RPMI7951 (cell line): ENCODE data around the gene RFFL. TPM values are rescaled to one million over a fixed set of nuclear protein-coding genes. Genes with fewer than 3 reads are reported as not detected.
"Not testable (repeated sequence)": the region's sequence is repeated elsewhere in the genome, so short reads cannot be mapped to it uniquely, and the experiment has no call there.

Experiments
- DNase-seq: peaks from one replicate; pipeline ENCODE4 v3.0.0-alpha.2; 2012; ENCODE audit warnings: low read depth
- total RNA-seq: library from RNA; depleted of rRNA; stranded (reverse); fragments of >200 nt; shearing (Covaris generic); gene quantifications from 2 replicates; pipeline ENCODE4 v1.2.3, GENCODE V29; 2014

Gene RFFL
- total RNA-seq, 1 experiment from 2014 or later, result 21.5 TPM

DNA sequence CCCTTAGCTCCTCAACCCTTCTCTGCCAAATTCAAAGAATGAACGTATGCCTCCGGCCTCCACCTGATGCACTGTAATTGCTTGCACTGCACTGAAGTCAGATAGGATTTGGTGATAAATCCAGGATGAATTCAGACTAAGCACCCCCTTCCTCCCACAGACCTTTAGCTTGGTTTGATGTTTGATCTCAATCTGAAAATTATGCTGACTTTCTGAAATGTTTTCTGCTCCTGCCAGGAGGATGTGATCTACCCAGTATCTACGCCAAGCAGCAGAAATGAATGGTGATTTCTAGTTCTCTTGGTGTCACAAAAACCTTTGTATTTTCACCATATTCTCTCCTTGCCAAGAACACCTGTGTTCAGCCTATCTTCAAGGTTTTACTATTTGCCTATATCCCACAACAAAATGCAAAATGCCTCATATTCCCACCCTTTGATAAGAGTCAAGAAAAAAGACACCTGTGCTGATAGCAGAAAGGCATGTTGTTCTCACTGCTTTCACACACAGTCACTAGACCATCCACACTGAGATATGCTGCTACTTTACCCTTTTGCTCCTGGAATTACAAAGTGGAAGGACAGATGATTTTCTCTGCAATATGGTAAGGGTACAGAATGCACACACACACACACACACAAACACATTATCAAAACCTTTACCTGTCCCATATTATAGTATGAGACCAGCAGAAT is 14.7 kb downstream of the RFFL start:
- no peak for DNase-seq

DNA sequence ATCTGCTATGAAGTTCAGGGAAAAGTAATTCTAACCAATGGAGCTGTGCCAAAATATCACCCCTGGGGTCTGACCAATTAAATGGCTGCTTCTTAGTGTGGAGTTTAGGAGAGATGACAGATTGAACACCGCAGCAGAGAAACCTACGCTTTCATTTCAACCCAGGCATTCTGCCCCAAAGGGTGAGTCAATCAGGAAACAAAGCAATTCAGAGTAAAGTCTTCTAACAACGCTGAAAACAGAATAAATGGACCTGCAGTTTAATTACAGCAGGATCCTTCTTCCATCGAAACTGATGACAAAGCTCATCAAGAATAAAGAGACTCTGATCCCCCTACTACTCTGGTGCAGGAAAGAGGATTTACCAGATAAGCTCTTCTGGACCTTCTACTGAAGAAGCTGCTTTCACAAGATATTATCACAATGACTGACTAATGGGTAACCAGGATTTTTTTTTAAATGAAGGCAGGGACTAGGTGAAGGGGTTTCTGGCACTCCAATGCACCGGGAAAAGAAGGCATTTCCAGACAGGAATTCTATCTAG is 16.7 kb downstream of the RFFL start:
- DNase-seq, result peak; percentile 36

DNA sequence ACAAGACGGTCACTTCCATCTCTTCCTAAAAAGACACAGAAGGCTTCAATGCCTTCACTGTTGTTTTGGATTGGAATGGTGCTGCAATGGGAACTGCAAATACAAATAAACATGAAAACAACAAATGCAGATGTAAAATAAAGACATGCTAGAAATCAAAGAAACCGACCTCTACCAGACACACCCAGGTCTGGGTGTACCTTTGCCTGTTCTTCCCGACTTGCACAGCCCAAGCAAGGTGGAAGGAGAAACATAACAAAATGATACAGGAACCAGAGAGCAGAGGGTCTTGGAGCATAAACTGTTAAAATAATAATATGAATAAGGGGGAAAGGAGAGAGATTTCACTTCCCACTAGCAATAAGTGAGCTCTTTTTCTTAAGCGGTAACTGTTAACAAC is 17.3 kb downstream of the RFFL start:
- DNase-seq, result no peak

DNA sequence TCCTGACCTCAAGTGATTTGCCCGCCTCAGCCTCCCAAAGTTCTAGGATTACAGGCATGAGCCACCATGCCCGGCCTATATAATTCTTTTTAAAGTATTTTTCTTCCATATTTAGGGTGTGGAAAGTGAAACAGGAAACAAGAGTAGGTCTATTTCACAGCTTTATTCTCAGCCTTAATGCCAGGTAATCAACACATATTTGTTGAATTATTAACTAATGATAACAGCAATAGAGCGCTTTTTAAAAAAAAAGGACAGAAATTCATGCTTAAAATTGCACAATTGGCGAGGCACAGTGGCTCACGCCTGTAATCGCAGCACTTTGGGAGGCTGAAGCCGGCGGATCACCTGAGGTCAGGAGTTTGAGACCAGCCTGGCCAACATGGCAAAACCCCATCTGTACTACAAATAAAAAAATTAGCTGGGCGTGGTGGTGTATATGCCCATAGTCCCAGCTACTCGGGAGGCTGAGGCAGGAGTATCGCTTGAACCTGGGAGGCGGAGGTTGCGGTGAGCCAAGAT is 18.0 kb downstream of the RFFL start:
- not testable (repeated sequence) for DNase-seq

DNA sequence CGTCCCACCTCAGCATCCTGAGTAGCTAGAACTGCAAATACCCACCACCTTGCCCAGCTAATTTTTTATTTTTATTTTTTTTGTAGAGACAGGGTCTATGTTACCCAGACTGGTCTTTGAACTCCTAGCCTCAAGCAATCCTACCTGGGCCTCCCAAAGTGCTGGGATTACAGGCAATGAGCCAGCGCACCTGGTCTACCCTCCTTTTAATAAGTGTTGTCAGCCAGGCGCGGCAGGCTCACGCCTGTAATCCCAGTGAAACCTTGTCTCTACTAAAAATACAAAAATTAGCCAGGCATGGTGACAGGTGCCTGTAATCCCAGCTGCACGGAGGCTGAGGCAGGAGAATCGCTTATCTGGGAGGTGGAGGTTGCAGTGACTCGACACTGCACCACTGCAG is 19.3 kb downstream of the RFFL start:
- no peak for DNase-seq

DNA sequence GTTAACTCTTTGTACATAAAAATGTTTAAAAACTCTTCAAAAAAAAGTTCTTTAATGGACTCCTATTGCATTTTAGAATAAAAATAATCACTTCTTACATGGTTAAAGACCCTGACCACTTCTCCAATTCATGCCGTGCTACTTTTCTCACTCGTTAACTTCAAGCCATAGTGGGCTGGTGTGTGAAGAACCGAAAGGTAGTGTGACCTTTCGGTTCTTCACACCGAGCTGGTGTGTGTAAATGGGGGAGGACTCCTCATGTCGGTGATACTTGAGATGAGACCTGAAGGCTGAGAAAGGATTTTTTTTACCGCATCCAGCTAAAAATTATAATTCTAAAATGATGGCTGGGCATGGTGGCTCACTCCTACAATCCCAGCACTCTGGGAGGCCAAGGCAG is 22.1 kb downstream of the RFFL start:
- DNase-seq, result no peak

DNA sequence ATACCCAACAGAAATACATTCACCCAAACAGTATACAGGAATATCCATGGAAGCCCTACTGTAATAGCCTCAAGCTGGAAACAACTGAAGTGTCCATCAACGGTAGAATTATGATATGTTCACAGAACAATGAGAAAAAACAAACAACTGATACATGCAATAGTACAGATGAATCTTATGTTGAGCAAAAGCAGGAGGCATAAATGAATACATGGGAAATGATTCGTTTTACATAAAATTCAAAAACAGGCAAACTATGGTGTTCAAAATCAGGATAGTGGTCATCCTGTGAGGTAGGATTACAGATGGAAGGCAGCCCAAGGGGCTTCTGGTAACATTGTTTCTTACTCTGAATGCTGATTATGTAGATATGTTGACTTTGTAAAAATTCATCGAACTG is 25.1 kb downstream of the RFFL start:
- no peak for DNase-seq

DNA sequence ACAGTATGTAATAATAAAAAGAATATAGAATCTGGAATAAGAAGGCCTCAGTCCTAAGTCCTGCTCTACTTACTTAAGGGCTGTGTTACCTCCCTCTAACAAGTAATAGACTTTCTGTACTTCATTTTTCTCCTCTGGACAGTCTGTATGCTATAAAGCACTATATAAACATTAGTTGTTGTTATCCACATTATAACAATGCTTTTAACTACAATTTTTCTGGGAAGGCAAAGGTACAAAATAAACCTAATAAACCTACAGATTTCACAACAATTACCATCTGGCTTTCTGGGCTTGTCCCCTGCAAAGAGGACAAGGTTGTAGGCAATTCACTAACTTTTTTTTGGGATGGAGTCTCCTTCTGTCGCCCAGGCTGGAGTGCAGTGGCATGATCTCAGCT is 32.7 kb downstream of the RFFL start:
- DNase-seq, result no peak

DNA sequence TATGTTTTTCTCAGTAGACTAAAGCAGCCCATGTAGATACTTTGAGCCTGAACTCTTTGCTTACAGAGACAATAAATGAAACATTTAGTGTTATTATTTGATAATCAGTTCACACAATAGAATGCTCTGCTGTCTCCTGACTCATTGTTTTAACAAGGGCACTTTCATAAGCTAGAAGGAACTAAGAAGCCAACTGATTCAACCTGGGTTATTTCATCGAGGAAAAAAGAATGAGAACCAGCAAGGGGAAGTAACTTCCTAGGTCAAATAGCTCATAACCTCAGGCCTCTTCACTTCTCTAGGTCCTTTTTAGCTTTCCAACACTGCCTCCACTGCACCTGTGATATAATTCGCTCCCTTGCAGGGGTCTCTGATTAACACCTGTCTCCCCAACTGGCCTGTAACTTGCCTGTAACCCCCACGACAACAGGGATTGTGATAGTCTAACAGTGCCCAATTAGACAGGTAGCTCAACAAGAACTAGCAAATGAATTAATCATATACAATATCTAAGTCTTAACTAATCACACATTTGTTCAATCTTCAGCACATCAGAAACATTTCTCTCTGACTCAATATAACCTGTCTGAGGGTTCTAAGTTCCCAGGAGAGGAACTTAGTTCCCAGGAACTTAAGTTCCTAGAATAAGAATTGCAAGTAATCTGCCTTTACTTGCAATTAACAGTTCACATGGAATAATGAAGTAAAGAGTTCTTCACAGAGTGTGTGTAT is 34.8 kb downstream of the RFFL start:
- no peak for DNase-seq

DNA sequence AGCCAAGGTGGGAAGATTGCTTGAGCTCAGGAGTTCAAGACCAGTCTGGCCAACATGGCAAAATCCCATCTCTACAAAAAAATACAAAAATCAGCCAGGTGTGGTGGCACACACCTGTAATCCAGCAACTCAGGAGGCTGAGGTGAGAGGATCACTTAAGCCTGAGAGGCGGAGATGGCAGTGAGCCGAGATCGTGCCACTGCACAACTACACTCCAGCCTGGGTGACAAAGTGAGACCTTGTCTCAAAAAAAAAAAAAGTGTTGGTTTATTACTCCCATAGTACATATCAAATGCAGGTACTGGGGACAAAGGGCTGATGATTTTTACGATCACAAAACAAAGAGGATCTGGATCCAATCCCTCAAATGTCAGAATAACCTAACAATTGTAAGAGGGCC is 35.4 kb downstream of the RFFL start:
- DNase-seq, result not testable (repeated sequence)

DNA sequence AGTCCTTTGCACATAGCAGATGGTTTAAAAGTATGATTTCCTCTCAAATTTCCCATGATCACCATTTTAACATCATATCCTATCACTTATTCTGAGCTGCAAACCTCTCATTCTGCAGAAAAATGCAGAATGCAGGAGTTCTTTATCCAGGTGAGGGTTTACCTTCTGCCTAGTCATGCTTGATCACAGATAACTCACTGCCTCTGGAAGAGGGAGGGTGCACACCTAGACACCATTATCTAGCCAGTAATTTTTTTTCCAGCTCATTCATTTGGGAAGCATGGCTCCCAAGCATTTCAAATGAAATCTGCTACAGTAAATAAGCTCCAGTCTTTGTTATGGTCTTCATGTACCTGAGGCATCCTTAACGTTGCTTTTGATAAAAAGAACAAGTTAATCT is 38.0 kb downstream of the RFFL start:
- no peak for DNase-seq

DNA sequence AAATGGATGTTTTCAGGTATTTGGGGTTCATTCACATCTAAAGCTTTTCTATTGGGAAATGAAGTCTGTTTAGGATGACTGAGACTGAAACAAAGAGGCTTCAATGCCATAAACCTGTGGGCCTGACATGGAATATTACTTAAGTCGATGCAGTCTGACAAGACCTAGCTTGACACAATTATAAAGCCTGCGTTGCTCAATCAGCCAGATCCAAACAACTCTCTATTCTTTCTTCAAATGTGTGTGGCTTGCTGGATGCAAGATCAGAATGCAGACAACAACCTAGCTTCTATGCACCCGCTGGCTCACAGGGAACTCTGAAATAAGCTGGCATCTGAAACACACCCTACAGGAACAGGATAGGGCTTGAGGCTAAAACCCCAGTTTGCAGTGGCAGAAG is 40.0 kb downstream of the RFFL start:
- no peak for DNase-seq

DNA sequence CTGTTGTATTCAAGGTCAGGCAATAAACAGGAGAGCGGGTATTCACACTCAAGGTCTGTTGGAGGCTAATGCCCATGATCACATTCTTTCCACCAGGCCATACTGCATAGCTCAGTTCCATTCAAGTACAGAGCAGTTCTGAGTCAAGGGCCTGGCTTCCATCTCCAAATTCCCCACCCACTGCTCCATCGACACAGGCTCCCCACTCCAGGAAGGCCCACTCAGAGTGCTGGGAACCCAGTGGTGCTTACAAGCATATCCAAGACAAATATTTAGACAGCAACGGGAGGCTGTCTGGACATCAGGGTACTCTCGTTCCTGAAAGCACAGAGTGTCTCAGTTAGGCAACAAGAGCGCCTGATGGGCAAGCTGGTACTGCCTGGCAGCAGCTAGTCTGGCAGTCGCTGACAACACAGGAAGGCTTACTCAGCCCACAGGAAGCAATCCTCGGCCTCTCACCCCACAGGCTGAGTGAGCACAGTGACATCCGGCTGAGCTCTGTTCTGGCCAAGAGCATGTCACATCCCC is 40.9 kb downstream of the RFFL start:
- DNase-seq, result peak; percentile 71

DNA sequence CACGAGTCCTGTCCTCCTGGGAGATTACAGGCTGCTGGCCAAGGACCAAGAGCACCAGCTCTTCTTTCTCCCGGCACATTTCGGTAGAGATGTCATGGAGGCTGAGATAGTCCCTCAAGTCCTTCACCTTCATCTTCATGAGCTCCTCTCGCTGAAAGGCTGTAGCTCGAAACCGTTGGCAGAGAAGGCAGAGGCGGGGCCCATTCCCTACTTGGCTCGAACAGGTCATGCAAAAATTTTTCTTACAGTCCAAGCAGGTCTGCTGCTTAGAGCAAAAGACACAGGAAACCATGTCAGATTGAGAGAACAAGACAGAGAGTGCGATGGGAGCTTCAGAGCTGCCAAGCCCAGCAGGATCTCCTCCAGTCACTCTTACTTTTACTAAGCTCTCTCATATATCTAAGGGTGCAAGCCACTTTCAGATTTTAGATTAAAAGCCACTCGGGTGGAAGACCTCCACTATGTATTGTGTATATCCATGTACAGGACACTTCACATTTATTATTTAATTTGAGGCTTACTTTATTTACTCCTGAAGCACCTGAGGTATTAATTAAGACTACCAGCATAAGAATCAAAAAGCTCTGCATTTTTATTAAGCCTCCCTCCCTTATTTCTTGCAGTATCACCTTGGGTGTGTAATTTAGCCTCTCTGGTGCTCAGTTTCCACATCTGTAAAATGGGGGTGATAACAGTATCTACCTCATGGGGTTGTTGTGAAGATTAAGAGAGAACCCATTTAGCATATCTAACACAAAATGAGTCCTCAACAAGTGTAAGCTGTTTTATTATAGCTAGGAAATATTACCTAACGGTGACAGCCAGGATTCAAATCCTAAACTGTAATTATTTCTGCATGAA is 41.8 kb downstream of the RFFL start:
- no peak for DNase-seq

DNA sequence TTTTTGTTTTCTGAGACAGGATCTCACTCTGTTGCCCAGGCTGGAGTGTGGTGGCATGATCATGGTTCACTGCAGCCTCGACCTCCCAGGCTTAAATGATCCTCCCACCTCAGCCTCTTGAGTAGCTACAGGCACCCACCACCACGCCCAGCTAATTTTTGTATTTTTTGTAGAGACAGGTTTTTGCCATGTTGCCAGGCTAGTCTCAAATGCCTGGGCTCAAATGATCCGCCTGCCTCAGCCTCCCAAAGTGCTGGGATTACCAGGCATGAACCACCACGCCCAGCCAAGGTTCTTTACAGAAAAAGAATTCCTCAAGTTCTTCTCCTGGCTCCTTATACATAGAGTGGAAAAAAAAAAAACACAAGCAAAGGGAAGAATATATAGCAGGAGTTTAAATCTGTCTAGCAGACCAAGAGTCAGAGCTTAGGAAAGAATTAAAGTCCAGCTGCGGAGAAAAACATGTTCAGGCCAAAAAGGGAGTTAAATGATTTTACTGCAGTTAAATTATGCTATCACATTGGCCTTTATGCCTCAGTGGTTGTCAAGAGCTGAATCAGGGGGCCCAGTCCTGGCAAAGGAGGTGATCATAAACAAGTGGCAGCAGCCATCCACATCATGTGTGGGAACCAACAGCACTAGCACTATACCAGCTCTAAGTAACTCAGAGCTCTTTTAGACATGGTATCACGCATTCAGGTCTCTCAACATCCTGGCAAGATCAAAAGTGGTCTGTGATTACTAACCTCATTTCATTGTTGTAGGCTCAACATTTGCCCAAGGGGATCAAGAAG is 43.9 kb downstream of the RFFL start:
- DNase-seq, result no peak

DNA sequence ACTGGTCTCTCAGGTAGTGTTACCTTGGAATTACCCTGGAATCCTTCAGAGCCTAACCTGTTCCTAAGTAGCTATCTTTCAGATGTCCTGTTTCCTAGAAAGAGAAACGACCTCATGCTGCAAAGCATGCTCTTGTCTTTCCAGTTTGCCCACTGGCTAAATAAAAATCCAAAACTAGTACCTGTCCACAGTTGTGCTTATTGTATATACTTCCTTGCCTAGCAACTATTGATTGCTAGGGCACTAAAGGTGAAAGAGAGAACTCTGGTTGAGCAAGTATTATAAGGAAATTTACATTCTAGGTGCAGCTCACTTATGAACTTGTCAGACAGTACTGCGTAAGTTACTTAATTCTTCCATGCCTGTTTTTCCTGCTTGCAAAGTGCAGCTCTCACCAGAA is 44.7 kb downstream of the RFFL start:
- DNase-seq, result no peak

DNA sequence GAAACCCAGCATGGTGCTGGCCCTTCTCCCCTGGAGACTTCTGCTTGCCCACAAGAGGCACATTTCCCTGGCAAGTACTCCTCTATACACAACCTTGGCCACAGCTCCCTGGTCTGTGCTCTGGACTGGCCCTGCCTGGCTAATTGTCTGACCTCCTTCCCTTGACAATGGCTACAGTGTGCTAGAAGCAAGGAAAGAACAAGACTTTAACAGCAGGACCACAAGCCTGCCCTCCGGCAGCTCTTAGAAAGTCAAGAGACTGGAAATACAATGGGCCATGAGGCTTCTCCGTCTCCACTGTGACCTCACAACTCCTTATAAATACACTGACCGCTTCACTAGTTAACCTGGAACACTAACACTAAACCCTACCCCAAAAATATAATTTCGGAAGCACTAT is 46.5 kb downstream of the RFFL start:
- DNase-seq, result no peak

DNA sequence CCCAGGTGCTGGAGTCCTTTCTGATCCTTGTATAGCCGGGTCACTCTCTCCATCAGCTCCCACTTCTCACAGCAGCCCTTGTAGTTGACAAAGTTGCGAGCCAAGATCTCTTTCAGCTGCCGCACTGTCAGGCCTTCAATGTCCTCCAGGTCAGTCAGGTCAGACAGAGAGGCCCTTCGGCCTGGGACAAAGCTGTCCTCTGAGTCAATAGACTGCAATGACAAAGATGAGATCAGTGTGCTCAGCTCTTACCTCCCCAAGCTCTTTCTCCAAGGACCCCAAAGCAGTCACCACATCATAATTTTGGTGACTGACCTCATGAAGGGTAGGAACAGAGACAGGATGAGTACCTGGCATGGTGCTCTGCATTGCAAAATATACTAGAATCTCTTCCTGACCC is 47.1 kb downstream of the RFFL start:
- DNase-seq, result no peak

DNA sequence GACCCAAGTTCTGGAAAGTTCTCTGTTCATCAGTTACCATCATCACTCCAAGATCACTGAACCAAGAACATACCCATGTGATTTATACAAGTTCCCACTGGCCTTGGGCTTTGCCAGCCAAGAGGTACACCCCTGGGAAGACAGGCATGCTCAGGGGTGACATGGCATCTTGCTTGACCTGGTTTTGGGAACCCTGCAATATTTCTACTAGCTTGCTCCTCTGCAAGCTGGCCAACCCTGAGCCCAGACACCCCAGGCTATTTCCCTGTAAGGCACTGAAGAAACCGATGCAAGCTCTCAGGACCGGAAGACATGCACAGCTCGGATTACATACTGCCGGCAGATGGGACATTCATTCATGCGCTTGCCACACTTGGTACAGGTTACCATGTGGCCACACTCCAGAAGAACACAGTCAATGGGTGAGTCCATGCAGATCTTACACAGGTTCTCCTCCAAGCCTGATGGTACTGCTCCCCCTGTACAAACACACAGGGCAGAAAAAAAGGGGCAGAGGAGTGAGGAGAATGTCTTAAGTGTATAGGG is 51.8 kb downstream of the RFFL start:
- DNase-seq, result no peak

DNA sequence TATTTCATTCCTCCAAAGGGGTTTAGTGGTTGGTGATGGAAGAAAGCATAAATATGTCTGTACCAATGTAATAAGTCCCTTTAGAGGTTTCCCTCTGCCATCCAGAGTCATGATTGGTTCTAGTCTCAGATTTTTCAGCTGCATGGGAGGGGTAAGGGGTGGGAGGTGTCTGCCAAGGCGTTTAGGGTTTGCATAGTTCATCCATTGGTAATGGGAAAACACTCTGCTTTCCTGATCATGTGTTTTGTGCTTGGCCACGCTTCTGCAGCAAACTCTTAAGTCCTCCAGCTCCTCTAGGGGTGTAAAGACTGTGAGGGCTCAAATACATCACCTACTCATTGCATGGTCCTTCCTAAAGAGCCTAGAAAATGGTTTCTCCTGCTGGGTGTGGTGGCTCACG is 53.4 kb downstream of the RFFL start:
- DNase-seq, result no peak

DNA sequence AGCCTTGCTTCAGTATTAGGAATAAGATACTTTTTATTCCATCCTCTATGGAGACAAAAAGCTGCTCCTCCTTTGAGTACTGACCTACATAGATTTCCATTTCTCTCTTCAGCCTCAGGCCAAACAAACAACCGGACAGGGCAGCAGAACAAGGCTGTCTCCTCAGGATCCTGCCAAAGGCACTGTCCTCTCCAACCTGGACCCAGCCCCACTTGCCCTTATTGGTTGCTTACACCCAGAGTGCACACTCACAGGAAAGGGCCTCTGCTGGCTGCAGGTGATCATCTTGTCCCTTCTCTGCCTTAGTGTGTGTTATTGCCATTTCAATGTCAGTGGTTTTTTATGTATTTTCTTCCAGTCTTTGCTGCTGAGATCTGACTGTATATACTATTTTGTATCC is 56.5 kb downstream of the RFFL start:
- DNase-seq, result no peak
